GM04504 (cell line): Measurements from ENCODE around the gene SUOX.
A peak's percentile ranks its signal among the peaks of the same experiment; 100 is the strongest.
"Not testable (repeated sequence)": the region's sequence is repeated elsewhere in the genome, so short reads cannot be mapped to it uniquely, and the experiment has no call there.

Source experiments
- DNase-seq: peaks from one replicate; pipeline ENCODE4 v3.0.0-alpha.2; 2012; ENCODE audit warnings: low read depth

Gene SUOX

DNA sequence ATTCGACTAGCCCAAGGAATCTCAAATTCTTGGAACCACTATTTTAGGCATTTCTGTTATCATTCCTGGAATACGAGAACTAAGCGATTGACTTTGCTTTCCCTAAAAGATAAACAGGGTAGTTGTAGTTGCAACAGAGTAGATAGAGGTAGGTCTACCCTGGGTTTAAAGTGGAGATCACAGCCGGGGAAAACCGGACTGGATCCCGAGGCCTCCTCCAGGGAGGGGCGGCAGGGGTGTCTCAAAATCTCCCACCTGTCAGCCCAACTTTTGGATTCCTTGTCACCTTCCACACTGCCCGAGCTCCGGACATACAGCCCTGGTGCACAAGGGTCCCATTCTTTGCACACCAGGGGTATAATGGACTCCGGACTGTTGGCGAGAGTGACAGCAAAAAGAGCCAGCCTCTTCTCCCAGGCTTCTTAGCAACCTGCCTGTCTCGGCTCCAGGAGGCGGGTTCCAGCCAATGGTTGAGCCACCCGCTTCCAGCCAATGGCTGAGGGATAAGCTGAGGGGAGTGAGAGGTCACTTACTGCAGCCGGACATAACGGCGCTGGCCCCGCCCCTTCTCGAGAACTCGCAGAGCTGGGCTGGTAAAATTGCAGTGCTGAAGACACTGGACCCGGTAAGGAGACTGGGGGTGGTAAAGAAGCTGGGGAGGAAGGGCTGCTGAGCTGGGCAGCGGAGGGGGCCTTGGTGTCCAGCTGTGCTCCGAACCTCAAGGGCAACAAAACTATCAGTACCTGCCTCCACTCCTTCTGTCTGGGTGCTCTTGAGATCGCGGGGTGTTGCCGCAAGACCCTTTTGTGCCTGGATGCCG, at the start of gene SUOX:
Gene SUOX (plus strand): TSS at position 562 of the 820 bp plus-strand sequence. CDS start 4,946 bp downstream, outside the sequence.
- peak; percentile 92 for DNase-seq

DNA sequence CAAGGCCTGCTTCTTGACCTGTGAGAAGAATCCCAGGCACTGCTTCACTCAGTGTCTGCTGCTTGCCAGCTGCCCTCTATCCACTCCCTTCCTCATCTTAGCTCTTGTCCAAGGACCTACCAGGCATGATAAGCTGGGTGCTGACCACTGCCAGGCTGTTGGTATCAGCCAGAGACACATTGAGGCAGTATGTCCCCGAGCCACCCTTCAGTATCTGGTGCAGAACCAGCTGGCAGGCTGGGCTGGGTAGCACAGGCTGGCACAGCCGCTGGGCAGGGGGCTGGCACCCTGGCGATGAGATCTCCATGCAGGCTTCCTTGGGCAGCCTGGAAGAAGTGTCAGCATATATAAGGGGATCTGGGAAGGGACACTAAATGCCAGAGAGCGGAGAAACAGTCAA, 41.7 kb upstream of the SUOX start:
- no peak for DNase-seq

DNA sequence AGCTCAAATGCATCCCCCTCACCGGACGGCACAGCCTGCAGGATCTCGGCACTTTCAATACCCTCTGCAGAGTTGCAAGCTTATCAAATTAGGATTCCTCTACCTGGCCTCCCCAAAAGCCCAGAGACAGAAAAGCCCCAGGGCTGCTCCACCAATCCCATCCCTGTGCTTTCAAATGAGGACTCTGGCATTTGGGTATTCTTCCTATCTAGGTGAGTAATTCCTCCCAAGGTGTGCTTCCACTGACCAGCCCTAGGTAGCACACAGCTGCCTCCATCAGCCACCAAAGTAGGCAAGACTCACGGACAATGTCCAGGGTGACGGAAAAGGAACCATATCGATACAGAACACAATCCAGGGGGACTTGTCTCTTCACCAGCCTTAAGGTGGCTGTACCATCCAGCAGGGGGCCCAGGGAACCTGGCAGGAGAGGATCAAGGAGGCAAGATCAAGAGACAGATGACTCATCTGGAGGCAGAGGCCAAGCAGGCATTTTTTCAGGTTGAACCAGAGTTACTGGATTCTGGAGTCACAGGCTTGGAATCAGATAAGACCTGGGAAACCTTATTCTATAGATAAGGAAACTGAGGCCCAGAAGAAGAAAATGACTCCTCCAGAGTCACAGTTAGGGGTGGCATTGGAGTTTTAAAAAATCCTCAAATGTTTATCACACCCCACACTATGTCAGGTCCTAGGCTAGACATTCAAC, 41.1 kb upstream of the SUOX start:
- no peak for DNase-seq

DNA sequence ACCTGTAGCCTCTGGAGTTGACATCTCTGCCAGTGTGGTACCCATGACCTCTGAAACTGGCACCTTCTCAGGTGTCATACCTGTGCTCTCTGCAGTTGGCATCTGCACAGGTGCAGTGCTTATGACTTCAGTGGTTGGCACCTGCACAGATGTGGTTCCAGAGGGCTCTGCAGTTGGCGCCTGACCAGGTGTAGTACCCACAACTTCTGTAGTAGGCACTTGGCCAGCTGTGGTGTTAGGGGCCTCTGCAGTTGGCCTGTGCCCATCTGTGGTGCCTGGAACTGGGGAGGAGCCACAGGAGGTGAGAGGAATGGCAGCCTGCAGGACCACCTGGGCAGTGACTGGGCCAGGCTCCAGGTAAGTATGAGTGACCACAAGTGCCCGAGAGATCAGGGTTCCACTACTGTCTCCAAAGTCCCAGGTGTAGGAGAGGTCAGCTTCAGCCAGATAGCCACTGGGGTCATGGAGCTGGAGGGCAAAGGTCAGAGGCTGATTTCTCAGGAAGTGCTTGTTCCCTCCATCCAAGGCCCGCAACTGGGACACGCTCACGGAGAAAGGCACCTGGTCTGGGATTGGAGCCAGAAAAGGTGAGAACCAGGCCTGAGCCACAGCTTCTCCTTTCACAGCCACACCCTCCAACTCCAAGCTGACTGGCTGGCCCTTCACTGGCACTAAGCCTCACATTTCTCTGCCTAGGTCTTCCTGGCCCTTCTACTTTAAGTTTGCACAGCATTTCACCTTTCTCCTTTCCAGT, 39.8 kb upstream of the SUOX start:
- no peak for DNase-seq

DNA sequence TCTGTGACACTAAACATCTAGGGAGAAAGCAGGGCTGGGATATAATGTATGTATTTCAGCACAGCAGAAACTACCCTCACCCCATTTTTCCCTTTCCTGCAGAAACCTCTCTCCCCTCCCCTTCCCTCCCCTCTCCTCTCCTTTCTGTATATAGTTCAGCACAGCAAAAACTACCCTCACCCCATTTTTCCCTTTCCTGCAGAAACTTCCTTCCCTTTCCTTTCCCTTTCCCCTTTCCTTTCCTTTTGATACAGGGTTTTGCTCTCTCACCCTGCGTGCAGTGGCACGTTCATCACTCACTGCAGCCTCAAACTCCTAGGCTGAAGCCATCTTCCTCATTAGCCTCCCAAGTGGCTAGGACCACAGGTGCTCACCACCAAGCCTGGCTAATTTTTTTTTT, 33.3 kb upstream of the SUOX start:
- DNase-seq: no peak

DNA sequence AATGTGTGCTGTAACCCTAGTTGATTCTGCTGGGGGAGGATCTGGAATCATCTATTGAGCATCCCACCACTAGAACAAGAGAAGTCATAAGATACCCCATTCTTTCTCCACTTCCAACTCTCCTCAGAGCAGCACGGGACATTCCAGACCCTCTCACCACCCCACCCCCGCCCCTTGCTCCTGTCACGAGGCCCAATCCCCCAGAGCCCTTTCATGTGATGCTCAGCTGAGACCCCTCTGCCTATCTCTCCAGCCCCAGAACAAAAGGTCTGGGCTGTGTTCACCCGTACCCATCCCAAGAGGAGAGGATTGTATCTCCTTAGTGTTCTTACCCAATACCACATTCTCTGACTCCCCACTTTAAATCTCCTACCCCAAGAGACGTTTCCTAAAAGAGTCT, 31.8 kb upstream of the SUOX start:
- DNase-seq: no peak

DNA sequence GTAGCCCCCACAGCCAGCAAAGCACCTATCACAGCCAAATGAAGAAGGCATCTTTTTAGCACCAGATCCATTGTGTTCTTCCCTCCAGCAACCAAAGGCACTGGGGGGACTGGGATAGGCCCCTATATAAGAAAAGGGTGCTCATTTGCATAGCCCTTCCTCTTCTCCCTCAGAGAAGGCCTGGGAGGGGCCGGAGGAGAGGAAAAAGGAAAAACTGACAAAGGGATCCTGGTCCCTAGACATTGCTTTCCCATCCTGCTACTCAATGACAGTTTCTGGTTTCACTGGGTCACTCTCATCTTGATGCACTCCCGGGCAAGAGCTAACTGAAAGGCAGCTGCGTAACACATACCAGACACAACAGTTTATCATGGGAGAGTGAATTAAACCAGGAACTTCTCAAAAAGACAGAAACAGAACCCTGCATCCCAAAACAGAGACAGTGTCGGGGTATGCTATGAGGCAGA, 31.1 kb upstream of the SUOX start, which contains the start of gene PMEL:
Gene PMEL (minus strand): TSS at position 102 of the 467 bp plus-strand sequence. CDS start 31 bp downstream, at position 71.
- no peak for DNase-seq

DNA sequence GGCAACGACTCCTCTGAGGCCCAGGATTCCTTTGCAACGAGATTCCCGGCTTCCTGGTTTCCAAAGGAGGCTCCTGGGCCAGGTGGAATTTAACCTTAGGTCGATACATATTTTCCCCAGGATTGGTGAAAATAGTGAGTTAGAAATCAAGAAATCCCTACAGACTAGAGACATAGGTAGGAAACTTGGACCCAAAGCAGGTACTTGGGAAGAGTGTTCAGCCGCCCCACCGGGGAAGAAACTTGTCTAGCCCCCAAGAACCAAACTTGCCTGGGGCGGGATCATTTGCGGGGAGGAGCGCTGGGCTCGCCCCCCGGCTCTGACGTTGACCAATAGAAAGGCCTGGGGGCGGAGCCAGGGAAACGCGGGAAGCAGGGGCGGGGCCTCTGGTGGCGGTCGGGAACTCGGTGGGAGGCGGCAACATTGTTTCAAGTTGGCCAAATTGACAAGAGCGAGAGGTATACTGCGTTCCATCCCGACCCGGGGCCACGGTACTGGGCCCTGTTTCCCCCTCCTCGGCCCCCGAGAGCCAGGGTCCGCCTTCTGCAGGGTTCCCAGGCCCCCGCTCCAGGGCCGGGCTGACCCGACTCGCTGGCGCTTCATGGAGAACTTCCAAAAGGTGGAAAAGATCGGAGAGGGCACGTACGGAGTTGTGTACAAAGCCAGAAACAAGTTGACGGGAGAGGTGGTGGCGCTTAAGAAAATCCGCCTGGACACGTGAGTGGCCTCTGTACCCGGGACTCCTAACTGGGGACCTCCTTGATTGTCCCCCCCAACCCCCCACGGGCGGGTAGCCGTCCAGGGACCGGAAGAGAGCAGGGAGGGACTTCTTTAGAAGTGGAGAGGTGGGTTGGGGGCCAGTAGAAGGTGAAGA, 30.4 kb upstream of the SUOX start, which contains the start of gene CDK2:
Gene CDK2 (plus strand): TSS at position 423 of the 874 bp plus-strand sequence. CDS start 179 bp downstream, at position 602.
- DNase-seq: peak; percentile 45

DNA sequence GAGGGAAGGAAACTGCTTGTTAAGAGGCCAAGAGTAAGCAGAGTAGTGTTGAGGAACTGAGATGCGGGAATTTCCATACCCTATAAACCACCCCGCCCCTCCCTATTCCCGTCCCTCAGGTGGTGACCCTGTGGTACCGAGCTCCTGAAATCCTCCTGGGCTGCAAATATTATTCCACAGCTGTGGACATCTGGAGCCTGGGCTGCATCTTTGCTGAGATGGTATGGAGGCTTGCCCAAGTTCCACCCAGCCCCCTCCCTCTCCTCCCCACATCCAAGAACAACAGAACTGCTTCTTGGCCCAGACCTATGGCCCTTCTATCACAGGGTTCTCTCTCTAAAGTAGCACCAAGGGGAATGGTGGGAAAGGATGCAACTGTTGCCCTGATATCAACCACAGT, 27.7 kb upstream of the SUOX start:
- no peak for DNase-seq

DNA sequence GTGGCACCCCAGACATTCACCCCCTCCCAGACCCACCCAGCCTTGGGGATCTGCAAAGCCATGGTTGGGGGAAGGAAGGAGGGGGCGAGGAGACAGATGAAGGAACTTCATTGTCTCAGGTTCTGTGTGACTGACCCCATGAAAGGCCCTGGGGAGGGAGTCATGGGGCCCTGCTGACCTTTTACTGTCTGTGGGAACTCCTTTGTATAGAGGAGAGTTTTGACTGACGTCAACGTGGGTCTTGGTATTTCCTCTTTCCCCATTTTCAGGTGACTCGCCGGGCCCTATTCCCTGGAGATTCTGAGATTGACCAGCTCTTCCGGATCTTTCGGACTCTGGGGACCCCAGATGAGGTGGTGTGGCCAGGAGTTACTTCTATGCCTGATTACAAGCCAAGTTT, 26.3 kb upstream of the SUOX start:
- DNase-seq: no peak

DNA sequence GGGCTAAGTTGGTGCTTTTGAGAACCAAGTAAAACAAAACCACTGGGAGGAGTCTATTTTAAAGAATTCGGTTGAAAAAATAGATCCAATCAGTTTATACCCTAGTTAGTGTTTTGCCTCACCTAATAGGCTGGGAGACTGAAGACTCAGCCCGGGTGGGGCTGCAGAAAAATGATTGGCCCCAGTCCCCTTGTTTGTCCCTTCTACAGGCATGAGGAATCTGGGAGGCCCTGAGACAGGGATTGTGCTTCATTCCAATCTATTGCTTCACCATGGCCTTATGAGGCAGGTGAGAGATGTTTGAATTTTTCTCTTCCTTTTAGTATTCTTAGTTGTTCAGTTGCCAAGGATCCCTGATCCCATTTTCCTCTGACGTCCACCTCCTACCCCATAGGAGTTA, 25.0 kb upstream of the SUOX start:
- peak; percentile 26 for DNase-seq

DNA sequence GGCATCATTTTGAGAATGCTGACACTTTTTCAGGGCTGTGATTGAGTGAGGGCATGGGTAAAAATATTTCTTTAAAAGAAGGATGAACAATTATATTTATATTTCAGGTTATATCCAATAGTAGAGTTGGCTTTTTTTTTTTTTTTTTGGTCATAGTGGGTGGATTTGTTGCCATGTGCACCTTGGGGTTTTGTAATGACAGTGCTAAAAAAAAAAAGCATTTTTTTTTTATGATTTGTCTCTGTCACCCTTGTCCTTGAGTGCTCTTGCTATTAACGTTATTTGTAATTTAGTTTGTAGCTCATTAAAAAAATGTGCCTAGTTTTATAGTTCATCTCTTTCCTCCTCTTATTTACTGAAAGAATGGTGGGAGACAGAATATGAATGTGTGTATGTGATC, 24.6 kb upstream of the SUOX start:
- DNase-seq: no peak

DNA sequence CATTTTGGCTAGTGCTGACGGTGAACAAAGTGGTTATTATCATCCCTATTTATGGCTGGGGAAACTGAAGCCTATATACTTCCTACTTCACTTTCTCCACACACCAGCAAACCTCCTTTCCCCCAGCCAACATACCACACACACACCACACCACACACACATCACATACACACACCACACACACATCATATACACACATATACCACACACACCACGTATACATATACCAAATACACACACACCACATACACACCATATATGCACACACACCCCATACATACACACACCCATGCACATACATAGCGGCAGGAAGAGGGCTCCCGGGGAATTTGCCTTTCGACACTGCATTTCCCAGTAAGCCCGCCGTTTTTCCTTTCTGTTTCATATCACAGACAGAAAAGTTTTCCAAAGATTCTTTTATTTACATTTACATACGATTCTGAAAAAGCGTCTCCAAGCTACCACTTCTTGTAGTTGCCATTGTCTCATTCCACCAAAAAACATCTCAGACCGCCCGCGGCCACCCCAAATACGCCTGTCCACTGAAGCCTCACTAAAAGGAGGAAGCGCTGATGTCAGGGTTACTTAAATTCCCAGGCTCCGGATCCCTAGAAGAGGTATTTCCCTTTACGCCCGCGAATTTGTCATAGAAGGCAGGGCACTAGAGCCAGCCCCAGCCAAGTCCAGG, 24.0 kb upstream of the SUOX start:
- DNase-seq: no peak

DNA sequence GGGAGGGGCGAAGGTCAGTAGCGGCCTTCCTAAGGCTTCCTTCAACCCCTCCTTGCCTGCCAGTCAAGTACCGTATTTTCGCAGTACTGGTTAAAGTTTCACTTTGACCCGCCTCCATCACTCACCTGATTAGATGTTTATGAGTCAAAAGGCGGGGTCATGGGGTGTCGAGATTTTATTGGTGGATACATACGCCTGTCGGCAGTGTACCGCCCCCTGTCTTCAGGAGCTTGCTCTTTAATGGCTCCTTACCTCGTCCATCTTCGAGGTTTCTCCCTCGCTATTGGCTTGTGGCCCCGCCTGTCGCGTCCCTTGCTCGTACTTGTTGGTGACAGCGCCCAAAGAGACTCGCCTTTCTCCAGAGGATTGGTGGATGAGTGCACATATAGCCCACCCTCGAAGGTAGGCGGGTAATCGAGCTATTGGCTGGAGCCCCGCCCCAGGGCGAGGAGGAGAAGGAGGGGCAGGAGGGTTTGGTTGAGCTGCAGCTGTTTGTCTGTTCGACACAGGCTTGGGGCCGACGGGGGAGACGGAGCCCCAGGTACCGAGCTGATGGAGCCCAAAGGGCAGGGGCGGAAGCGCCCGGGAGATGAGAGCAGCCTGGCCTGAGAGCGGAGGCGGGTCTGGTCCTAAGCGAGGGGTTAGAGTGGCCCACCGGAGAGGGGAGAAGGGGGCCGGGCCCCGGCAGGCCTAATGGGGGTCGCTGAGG, 23.3 kb upstream of the SUOX start, which contains the start of gene RAB5B:
Gene RAB5B (plus strand): TSS at position 480 of the 709 bp plus-strand sequence. CDS start 12,883 bp downstream, outside the sequence.
- peak; percentile 100 for DNase-seq

DNA sequence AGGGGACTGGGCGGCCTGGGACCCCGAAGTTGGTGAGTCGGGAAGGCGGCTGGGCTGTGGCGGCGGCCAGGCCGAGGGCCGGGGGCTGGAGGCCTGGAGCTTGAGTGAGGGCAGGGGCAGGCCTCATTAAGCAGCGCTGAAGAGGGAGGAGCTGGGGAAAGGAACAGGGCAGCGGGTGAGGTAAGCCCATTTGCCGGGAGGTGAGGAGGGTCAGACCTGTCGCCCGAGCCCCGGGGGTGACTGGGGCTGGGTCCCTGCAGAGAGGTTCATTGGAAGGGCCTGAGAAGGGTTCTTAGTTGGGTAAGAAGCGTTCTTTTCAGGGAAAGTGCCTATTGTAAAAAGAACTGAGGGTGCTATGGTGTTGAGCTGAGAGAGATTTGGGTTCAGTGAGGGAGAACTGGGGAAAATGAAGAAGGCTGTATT, 22.8 kb upstream of the SUOX start:
- no peak for DNase-seq

DNA sequence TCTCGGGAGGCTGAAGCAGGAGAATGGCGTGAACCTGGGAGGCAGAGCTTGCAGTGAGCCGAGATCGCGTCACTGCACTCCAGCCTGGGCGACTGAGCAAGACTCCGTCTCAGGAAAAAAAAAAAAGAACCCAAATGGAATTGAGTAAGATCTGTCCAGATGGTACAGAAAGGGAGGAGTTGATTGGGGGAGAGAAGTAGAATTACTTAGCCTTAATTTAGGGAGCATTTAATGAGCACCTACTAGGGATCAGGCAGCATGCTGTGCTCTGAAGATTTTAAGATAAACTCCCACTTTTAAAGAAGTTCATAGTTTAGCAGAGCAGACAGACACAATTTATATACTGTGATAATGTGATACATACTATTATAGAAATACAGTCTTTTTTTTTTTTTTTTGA, 18.7 kb upstream of the SUOX start:
- no peak for DNase-seq

DNA sequence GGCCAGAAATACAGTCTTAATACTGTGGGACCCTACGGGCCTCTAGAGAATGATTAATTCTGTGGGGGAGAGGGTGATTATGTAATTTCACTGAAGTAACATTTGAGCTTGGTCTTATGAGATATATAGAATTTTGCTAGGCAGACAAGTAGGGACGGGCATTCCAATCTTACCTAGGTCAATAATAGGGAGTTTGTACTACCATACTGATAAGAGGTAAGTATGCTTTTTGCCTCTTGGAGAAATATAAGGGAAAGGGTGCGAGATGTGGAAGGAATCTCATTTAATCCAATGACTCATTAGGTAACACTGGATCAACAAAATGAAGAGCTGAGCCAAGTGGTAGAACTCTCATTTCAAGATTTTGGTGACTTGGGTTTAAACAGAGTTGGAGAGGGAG, 18.0 kb upstream of the SUOX start:
- no peak for DNase-seq

DNA sequence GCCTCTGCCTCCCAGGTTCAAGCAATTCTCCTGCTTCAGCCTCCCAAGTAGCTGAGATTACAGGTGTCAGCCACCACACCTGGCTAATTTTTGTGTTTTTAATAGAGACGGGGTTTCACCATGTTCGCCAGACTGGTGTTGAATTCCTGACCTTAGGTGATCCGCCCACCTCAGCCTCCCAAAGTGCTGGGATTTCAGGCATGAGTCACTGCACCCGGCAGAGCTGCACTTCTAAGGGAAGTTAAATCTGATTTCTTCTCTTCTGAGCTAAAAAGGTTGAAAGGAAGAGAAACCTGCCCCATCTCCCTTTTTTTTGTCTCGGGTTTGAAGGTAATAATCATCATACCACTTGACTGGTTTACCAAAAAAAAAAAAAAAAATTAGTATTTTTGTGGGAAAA, 15.2 kb upstream of the SUOX start:
- DNase-seq: not testable (repeated sequence)

DNA sequence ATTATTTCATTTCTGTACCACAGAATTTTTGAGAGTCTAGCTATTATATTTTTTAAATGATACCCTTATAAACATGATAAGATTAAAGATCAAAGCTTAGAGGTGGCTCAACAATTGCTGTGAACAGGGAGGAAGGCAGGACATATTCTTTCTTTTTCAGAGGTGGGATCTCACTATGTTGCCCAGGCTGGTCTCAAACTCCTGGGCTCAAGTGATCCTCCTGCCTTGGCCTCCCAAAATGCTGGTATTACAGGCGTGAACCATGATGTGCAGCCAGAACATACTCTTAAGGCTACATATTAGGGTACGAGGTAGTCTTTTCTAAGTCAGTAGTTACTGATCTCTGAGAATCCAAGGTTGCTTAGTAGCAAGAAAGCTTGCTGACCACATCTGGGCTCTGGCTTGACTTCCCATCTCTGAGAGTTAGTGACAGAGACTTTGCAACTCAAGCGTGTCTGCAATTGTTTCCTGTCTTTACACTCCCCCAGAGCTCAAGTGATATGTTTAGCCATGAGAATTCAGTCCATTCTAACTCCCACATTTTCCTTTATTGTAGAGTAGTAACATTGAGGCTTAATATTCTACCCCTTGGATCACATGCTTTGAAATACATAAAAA, 14.6 kb upstream of the SUOX start:
- DNase-seq: no peak
